PC-9 (cell line): ENCODE measurements around the gene CCDC63.

Source experiments
- CTCF ChIP-seq: fragments of 200-600 bp; sonication (generic); conservative IDR thresholded peaks from 2 replicates; pipeline ENCODE4 v1.6.1; 2017; ENCODE audit warnings: mixed run types, antibody characterized with exemption, mild to moderate bottlenecking, moderate library complexity
- EZH2 ChIP-seq: fragments of 200-600 bp; sonication (generic); IDR thresholded peaks from 2 replicates; pipeline ENCODE4 v1.8.0; 2017; ENCODE audit warnings: antibody characterized with exemption, low read depth

GRCh38 chr12:110807640-110808039 lies 39.1 kb upstream of the CCDC63 start:
- TF ChIP-seq CTCF (no peak), EZH2 (no peak)
